Osteoblast (primary cell): ENCODE measurements around the gene CNNM3. TPM values are rescaled to one million over a fixed set of nuclear protein-coding genes. Genes with fewer than 3 reads are reported as not detected.

Experiments
- DNase-seq: peaks from one replicate; pipeline ENCODE4 v3.0.0; 2011; ENCODE audit warnings: low spot score, mixed read lengths; ENCODE audit not compliant: insufficient read length; ENCODE audit errors: missing footprints
- H2AFZ ChIP-seq: 2 replicates; pipeline ENCODE4 v1.6.0; 2011; ENCODE audit warnings: mild to moderate bottlenecking, low read length
- H3K27ac ChIP-seq: 2 replicates; pipeline ENCODE4 v1.5.1; 2011; ENCODE audit warnings: mild to moderate bottlenecking, low read depth, low read length, moderate library complexity
- H3K27me3 ChIP-seq: 2 replicates; pipeline ENCODE4 v1.6.0; 2012; ENCODE audit warnings: mild to moderate bottlenecking, control low read depth, inconsistent platforms, low read length, moderate library complexity; ENCODE audit not compliant: insufficient read depth
- H3K36me3 ChIP-seq: 2 replicates; pipeline ENCODE4 v1.5.1; 2011; ENCODE audit warnings: mild to moderate bottlenecking, low read length, control low read depth, moderate library complexity; ENCODE audit not compliant: insufficient read depth
- H3K4me1 ChIP-seq: 2 replicates; pipeline ENCODE4 v1.5.1; 2011; ENCODE audit warnings: mild to moderate bottlenecking, low read length, control low read depth, moderate library complexity; ENCODE audit not compliant: insufficient read depth
- H3K4me2 ChIP-seq: 2 replicates; pipeline ENCODE4 v1.6.0; 2011; ENCODE audit warnings: mild to moderate bottlenecking, low read length; ENCODE audit not compliant: insufficient read depth
- H3K4me3 ChIP-seq: fragments of 200-600 bp; sonication (generic); 3 replicates; pipeline ENCODE4 v1.5.1; 2012; ENCODE audit warnings: mild to moderate bottlenecking, low read length, inconsistent platforms; ENCODE audit not compliant: insufficient read depth
- H3K79me2 ChIP-seq: 2 replicates; pipeline ENCODE4 v1.6.0; 2012; ENCODE audit warnings: mild to moderate bottlenecking, low read length, control low read depth, inconsistent platforms; ENCODE audit not compliant: insufficient read depth
- H3K9me3 ChIP-seq: 2 replicates; pipeline ENCODE4 v1.5.1; 2011; ENCODE audit warnings: low read depth, low read length, control low read depth
- H4K20me1 ChIP-seq: 2 replicates; pipeline ENCODE4 v1.6.0; 2012; ENCODE audit warnings: mild to moderate bottlenecking, low read length, control low read depth; ENCODE audit not compliant: insufficient read depth
- total RNA-seq: library from RNA; depleted of rRNA; stranded (reverse); fragments of >200 nt; gene quantifications from 2 replicates; pipeline ENCODE4 v1.2.3, GENCODE V29; 2012
- TF ChIP-seq, protein P1 (sequence below): IDR thresholded peaks from 2 replicates; pipeline ENCODE4 v1.5.1; 2011; ENCODE audit warnings: mild to moderate bottlenecking, low read depth, low read length, moderate library complexity; ENCODE audit errors: extremely low read depth

CNNM3 gene
- total RNA-seq, 1 donor, result 8.7 TPM

DNA sequence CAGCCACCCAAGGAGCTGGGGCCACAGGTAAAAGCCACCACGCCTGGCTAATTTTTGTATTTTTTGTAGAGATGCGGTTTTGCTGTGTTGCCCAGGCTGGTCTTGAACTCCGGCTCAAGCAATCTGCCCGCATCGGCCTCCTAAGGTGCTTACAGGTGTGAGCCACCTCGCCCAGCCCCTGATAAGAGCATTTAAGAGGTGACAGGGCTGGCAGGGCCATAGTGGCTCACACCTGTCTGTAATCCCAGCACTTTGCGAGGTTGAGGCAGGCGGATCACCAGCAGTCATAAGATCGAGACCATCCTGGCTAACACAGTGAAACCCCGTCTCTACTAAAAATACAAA is 9.0 kb upstream of the CNNM3 start:
- TF ChIP-seq, protein P1, sequence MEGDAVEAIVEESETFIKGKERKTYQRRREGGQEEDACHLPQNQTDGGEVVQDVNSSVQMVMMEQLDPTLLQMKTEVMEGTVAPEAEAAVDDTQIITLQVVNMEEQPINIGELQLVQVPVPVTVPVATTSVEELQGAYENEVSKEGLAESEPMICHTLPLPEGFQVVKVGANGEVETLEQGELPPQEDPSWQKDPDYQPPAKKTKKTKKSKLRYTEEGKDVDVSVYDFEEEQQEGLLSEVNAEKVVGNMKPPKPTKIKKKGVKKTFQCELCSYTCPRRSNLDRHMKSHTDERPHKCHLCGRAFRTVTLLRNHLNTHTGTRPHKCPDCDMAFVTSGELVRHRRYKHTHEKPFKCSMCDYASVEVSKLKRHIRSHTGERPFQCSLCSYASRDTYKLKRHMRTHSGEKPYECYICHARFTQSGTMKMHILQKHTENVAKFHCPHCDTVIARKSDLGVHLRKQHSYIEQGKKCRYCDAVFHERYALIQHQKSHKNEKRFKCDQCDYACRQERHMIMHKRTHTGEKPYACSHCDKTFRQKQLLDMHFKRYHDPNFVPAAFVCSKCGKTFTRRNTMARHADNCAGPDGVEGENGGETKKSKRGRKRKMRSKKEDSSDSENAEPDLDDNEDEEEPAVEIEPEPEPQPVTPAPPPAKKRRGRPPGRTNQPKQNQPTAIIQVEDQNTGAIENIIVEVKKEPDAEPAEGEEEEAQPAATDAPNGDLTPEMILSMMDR, result no peak
- Histone ChIP-seq H3K4me1 (peaks cover 5% of the 10 kb centered on the region), H3K4me3 (no peak overlapping the region), H3K4me2 (no peak overlapping the region), H3K9me3 (no peaks in the 10 kb centered on the region), H3K27me3 (no peaks in the 10 kb centered on the region), H2AFZ (no peak overlapping the region), H3K36me3 (no peaks in the 10 kb centered on the region), H4K20me1 (no peaks in the 10 kb centered on the region), H3K79me2 (no peaks in the 10 kb centered on the region), H3K27ac (no peak overlapping the region)
- no peak for DNase-seq

DNA sequence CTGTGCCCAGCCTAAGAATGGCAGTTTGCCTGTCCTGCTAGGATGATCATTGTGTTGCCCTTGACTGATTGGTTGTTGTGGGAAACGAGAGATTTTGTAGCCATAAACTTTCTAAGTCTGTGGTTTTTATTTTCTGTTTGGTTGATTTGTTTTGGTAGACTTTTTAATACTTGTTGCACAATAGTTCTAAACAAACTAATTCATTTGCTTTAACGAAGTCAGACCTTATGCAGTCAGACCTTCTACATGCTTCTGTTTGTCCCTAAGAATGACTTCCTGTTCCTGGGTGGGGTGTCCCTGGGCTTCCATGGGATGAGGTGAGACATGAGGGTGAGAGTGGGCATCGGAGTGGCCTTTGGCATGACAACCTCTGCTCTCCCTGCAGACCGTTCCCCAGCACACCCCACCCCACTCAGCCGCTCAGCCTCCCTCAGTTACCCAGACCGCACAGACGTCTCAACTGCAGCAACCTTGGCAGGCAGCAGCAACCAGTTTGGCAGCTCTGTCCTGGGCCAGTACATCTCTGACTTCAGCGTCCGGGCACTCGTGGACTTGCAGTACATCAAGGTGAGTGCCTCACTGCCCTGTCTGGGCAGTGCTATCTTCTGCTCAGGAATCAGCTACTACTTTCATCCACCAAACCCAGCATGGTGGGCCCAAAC is 7.8 kb upstream of the CNNM3 start:
- no peaks in the 10 kb centered on the region for H3K79me2 ChIP-seq
- H3K4me1 ChIP-seq, result peaks cover 7% of the 10 kb centered on the region
- H3K27me3 ChIP-seq, result no peaks in the 10 kb centered on the region
- peak; percentile 52 for DNase-seq
- TF ChIP-seq, protein P1, result no peak
- no peaks in the 10 kb centered on the region for H4K20me1 ChIP-seq
- H3K9me3 ChIP-seq, result no peaks in the 10 kb centered on the region
- no peak overlapping the region for H3K4me2 ChIP-seq
- no peak overlapping the region for H3K4me3 ChIP-seq
- H3K36me3 ChIP-seq, result no peaks in the 10 kb centered on the region
- H2AFZ ChIP-seq, result no peak overlapping the region
- no peak overlapping the region for H3K27ac ChIP-seq

DNA sequence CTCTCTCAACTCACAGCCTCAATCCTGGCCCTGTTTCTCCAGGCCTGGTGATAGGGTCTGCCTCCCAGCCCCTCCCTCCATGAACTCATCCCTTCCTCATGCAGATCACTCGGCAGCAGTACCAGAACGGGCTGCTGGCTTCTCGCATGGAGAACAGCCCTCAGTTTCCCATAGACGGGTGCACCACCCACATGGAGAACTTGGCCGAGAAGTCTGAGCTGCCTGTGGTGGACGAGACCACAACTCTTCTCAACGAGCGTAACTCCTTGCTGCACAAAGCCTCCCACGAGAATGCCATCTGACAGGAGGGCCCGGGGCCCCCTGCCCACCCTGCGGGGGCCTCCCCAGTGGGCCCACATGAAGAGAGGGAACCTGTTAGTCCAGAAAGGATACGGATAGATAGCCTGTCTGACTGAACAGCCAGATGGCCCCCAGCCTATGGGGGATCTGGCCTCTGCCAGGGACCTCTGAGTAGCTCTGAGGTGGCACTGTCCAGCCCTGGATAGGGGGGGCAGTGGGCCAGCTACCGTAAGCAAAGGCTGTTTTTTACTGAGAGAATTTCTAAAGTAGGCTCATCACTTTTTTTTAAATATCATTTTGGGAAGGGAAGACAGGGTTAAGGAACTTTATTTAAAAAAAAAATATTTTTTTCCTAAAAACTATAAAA is 6.7 kb upstream of the CNNM3 start:
- no peak overlapping the region for H3K4me3 ChIP-seq
- peak; percentile 64 for DNase-seq

More for the DNA sequence above, 6.7 kb upstream of the CNNM3 start:
- Histone ChIP-seq H3K9me3 (no peaks in the 10 kb centered on the region), H3K4me1 (peaks cover 7% of the 10 kb centered on the region), H4K20me1 (no peaks in the 10 kb centered on the region), H3K79me2 (no peaks in the 10 kb centered on the region), H3K4me2 (no peak overlapping the region), H3K27me3 (no peaks in the 10 kb centered on the region), H3K27ac (no peak overlapping the region), H3K36me3 (no peaks in the 10 kb centered on the region), H2AFZ (no peak overlapping the region)
- TF ChIP-seq, protein P1, result no peak
